SK-N-MC (cell line): ENCODE data around the gene RCBTB1.

Source experiments
- EZH2 ChIP-seq: fragments of 200-600 bp; sonication (generic); IDR thresholded peaks from one replicate; pipeline ENCODE4 v1.6.1; 2017; ENCODE audit warnings: antibody characterized with exemption
- FOXP2 ChIP-seq: optimal IDR thresholded peaks from 2 replicates; pipeline ENCODE3; 2011; ENCODE audit warnings: mild to moderate bottlenecking, moderate library complexity; ENCODE audit not compliant: insufficient read depth; ENCODE audit errors: extremely low read length, control extremely low read depth
- POLR2AphosphoS5 ChIP-seq: IDR thresholded peaks from 2 replicates; pipeline ENCODE4 v1.6.1; 2012; ENCODE audit warnings: mild to moderate bottlenecking, low read depth, low read length, borderline replicate concordance

DNA sequence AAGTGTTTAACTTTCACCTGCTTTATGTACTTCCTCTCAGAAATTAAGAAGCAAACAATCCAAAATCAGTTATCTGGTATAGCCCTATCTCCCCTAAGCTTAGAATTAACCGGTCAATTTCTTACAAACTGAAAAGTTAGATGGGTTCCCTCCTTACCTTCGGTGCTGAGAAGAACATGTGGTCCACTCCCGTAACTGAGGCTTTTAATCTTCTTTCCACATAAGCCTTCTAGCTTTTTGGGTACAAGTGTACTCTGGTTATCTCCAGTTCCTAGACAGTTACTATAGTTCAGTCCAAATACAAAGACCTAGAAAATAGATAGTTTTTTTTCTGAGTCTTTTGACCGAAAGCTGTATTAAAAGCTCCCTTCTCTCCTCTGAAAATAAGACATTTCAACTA is 18.9 kb downstream of the RCBTB1 start:
- TF ChIP-seq EZH2 (no peak), POLR2AphosphoS5 (no peak), FOXP2 (no peak)
